ENCODE results near the gene IL20RB. TPM values are rescaled to one million over a fixed set of nuclear protein-coding genes. Genes with fewer than 3 reads are reported as not detected.

IL20RB gene
- total and polyA plus RNA-seq, 2 of the 13 experiments (the other 11 are each of a cell fraction or from before 2014, with no cell fraction given), result 0.22 to 0.32 TPM

GRCh38 chr3:137013951-137014688 lies 56.3 kb downstream of the IL20RB start (continued):
- TF ChIP-seq NFYB (CRISPR knock-in tag; IDR thresholded peaks at IDR 0.05) (no peak), ZNF292 (CRISPR knock-in tag; IDR thresholded peaks at IDR 0.05; ENCODE audit: borderline replicate concordance, low read depth) (0 out of 2 replicates have a peak, but pooled peaks have one; percentile 26), ZNF788 (CRISPR knock-in tag; IDR thresholded peaks at IDR 0.05; ENCODE audit: borderline replicate concordance) (peak; percentile 41; the same call in 1 of the 2 replicates), SP5 (CRISPR knock-in tag; IDR thresholded peaks at IDR 0.05; ENCODE audit: borderline replicate concordance, low read depth) (no peak), ZNF350 (CRISPR knock-in tag; IDR thresholded peaks at IDR 0.05; ENCODE audit: borderline replicate concordance, low read depth) (no peak; the same call in 1 of the 2 replicates), HDAC2 (CRISPR knock-in tag; IDR thresholded peaks at IDR 0.05) (peak; percentile 23; the same call in 1 of the 2 replicates), NFATC3 (CRISPR knock-in tag; IDR thresholded peaks at IDR 0.05) (no peak), SMC3 (IDR thresholded peaks at IDR 0.05; ENCODE audit: low read length) (peak; percentile 98), GMEB1 (CRISPR knock-in tag; IDR thresholded peaks at IDR 0.05; ENCODE audit: borderline replicate concordance) (0 out of 2 replicates have a peak, but pooled peaks have one; percentile 18), ZNF280B (CRISPR knock-in tag; IDR thresholded peaks at IDR 0.05; ENCODE audit: borderline replicate concordance) (no peak), HOXD1 (CRISPR knock-in tag; IDR thresholded peaks at IDR 0.05) (no peak), ZNF30 (CRISPR knock-in tag; IDR thresholded peaks at IDR 0.05) (no peak), ZNF766 (CRISPR knock-in tag; IDR thresholded peaks at IDR 0.05; ENCODE audit: borderline replicate concordance) (no peak), YY1 (IDR thresholded peaks at IDR 0.05; ENCODE audit: insufficient read depth, insufficient replicate concordance, low read depth, low read length) (peak; percentile 22), ZFP91 (CRISPR knock-in tag; IDR thresholded peaks at IDR 0.05; ENCODE audit: borderline replicate concordance) (peak; percentile 50; the same call in 1 of the 2 replicates), GRHL1 (CRISPR knock-in tag; conservative IDR thresholded peaks at IDR 0.05) (no peak), MEF2D (CRISPR knock-in tag; IDR thresholded peaks at IDR 0.05) (peak; percentile 38; the same call in 1 of the 2 replicates), RBM39 (IDR thresholded peaks at IDR 0.05; ENCODE audit: low read depth, low read length, poor library complexity, severe bottlenecking) (no peak), SIX1 (CRISPR knock-in tag; IDR thresholded peaks at IDR 0.05; ENCODE audit: borderline replicate concordance) (no peak), TFDP2 (CRISPR knock-in tag; IDR thresholded peaks at IDR 0.05) (no peak)

Data from HepG2 (cell line).